Neutrophil (primary cell): ENCODE measurements around the gene KCNB1.
A peak's percentile ranks its signal among the peaks of the same experiment; 100 is the strongest.

Source experiments
- H3K27ac ChIP-seq: fragments of 200-600 bp; sonication (generic); 2 replicates; pipeline ENCODE4 v1.5.1; 2016; ENCODE audit warnings: mild to moderate bottlenecking, moderate library complexity
- H3K27me3 ChIP-seq: fragments of 200-600 bp; sonication (generic); 2 replicates; pipeline ENCODE4 v1.6.0; 2016; ENCODE audit warnings: mild to moderate bottlenecking
- H3K36me3 ChIP-seq: fragments of 200-600 bp; sonication (generic); 2 replicates; pipeline ENCODE4 v1.5.1; 2017
- H3K4me1 ChIP-seq, 2 experiments: fragments of 200-600 bp in 1 of 2; sonication (generic) in 1 of 2; 1 replicate in 1 of 2; 2 replicates in 1 of 2; pipeline versions ENCODE4 v1.5.1 to v1.6.1; 2013 to 2016; ENCODE audit warnings: low read depth in 1 of 2, low read length in 1 of 2, mild to moderate bottlenecking in 1 of 2, moderate library complexity in 1 of 2; ENCODE audit not compliant: control insufficient read depth in 1 of 2, insufficient read depth in 1 of 2
- H3K4me3 ChIP-seq, 2 experiments: fragments of 200-600 bp in 1 of 2; sonication (generic) in 1 of 2; 1 replicate in 1 of 2; 2 replicates in 1 of 2; pipeline ENCODE4 v1.5.1; 2013 to 2016; ENCODE audit warnings: low read depth in 1 of 2, low read length in 1 of 2, mild to moderate bottlenecking in 1 of 2, moderate library complexity in 1 of 2
- H3K9me3 ChIP-seq: fragments of 200-600 bp; sonication (generic); 2 replicates; pipeline ENCODE4 v1.5.1; 2016
- CTCF ChIP-seq: fragments of 200-600 bp; sonication (generic); IDR thresholded peaks from 2 replicates; pipeline ENCODE4 v1.5.1; 2016; ENCODE audit warnings: antibody characterized with exemption

KCNB1 gene

DNA sequence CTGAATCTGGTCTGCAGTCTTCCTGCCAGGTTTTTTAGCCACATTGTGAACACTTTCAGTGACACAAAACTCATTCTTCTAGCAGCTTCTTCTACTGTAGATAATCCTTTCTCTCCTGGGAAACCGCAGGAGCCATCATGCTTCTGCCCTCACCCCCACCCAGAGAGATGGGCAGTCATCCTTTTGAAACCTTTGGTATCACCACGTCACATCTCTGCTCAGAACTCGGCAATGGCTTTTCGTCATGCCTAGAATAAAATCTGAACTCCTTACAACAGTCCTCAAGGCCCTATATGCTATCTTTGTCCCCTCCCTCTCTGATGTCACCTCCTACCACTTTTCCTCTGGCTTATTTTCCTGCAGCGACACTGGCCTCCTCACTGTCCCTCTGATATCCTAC lies 158.2 kb downstream of the KCNB1 start:
- H3K27me3 ChIP-seq, result peaks cover 31% of the 10 kb centered on the region

GRCh38 chr20:49323622-49324238 lies 158.7 kb downstream of the KCNB1 start:
- H3K27me3 ChIP-seq, result peaks cover 31% of the 10 kb centered on the region
- TF ChIP-seq CTCF, result peak; percentile 57
- H3K4me1 ChIP-seq, result peaks cover 47 to 65% of the 10 kb centered on the region in 2 experiments
- H3K4me3 ChIP-seq, result peak overlapping the region; percentile 21 to 37
- H3K36me3 ChIP-seq, result no peaks in the 10 kb centered on the region
- H3K9me3 ChIP-seq, result no peaks in the 10 kb centered on the region
- H3K27ac ChIP-seq, result peak overlapping the region; percentile 94

More for the DNA sequence above, 158.2 kb downstream of the KCNB1 start:
- H3K4me1 ChIP-seq, result peaks cover 42 to 61% of the 10 kb centered on the region in 2 experiments
- no peak for TF ChIP-seq CTCF
- no peaks in the 10 kb centered on the region for H3K36me3 ChIP-seq
- no peaks in the 10 kb centered on the region for H3K9me3 ChIP-seq
- H3K4me3 ChIP-seq, result peak overlapping the region in 1 of 2 experiments; percentile 37
- peak overlapping the region; percentile 94 for H3K27ac ChIP-seq

GRCh38 chr20:49320460-49320859 lies 162.0 kb downstream of the KCNB1 start:
- no peak for TF ChIP-seq CTCF
- Histone ChIP-seq H3K27ac (peak overlapping the region; percentile 30), H3K4me1 (peaks cover 49 to 60% of the 10 kb centered on the region in 2 experiments), H3K4me3 (no peak overlapping the region), H3K27me3 (peaks cover 56% of the 10 kb centered on the region), H3K9me3 (no peaks in the 10 kb centered on the region), H3K36me3 (no peaks in the 10 kb centered on the region)

DNA sequence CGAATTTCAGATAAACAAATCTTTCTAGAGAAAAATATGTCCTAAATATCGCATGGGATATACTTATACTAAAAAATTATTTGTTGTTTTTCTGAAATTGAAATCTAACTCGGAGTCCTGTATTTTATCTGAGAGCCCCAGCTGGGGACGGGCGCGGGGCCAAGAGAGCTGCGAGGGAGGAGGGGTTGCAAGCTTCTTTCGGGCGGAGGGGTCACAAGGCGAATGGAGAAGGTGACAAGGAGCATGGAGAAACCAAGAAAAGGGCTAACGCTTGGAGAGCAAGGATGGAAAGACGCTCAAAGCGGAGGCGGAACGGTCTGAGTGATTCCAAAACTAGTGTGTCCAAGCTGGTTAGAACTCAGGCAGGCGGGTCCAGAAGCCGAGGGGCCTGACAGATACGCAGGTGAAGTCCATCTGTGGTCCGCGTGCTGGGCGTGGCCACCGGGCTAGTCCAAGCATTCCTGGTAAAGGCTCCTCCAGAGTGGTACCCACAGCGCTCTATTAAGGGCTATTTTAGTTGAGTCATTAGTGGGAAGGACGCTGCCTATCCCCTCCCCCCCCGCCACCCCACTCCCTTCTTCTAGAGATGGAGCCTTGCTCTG lies 163.2 kb downstream of the KCNB1 start:
- Histone ChIP-seq H3K9me3 (no peaks in the 10 kb centered on the region), H3K36me3 (no peaks in the 10 kb centered on the region), H3K4me3 (peak overlapping the region; percentile 77 to 86), H3K27ac (peak overlapping the region; percentile 75), H3K4me1 (peaks cover 38 to 48% of the 10 kb centered on the region in 2 experiments), H3K27me3 (peaks cover 67% of the 10 kb centered on the region)
- no peak for TF ChIP-seq CTCF

- Histone ChIP-seq H3K4me3 (peak overlapping the region; percentile 77 to 86), H3K27me3 (peaks cover 67% of the 10 kb centered on the region), H3K27ac (peak overlapping the region; percentile 75), H3K4me1 (peaks cover 31 to 41% of the 10 kb centered on the region in 2 experiments), H3K9me3 (no peaks in the 10 kb centered on the region), H3K36me3 (no peaks in the 10 kb centered on the region)
- TF ChIP-seq CTCF, result no peak
Observed at GRCh38 chr20:49318430-49319207, 163.8 kb downstream of the KCNB1 start.
